Activated naive CD8-positive, alpha-beta T cell treated with anti-CD3 and anti-CD28 coated beads, Interleukin-2, amount 10 ng/mL, durations not matched to agents 7 days and 5 days (primary cell): ENCODE data around the gene MARS2. TPM values are rescaled to one million over a fixed set of nuclear protein-coding genes. Genes with fewer than 3 reads are reported as not detected.
"Not testable (repeated sequence)": the region's sequence is repeated elsewhere in the genome, so short reads cannot be mapped to it uniquely, and the experiment has no call there.

Experiments used
- ATAC-seq: fragments of 150-1000 bp; cut with Tn5 transposase; one replicate; pipeline ENCODE4 v1.10.0; 2021; ENCODE audit warnings: low read depth, moderate library complexity
- POLR2A ChIA-PET: fragments of 350-600 bp; sonication (Branson Sonifier 250); formaldehyde crosslinking; loops from one replicate; lab custom pipeline; 2021; ENCODE audit warnings: antibody characterized with exemption; lab: Charles Lee
- DNase-seq: peaks from one replicate; pipeline ENCODE4 v3.0.0; 2021
- H3K27ac Mint-ChIP-seq: one replicate; pipeline ENCODE4 v1.8.0; 2022; ENCODE audit warnings: mild to moderate bottlenecking, mixed read lengths
- H3K27me3 Mint-ChIP-seq: one replicate; pipeline ENCODE4 v1.8.0; 2022; ENCODE audit warnings: mild to moderate bottlenecking, moderate library complexity, mixed read lengths
- H3K36me3 Mint-ChIP-seq: one replicate; pipeline ENCODE4 v1.8.0; 2021; ENCODE audit warnings: mild to moderate bottlenecking, mixed read lengths
- H3K4me1 Mint-ChIP-seq: one replicate; pipeline ENCODE4 v1.8.0; 2021; ENCODE audit warnings: mixed read lengths
- H3K4me3 Mint-ChIP-seq: one replicate; pipeline ENCODE4 v1.8.0; 2022; ENCODE audit warnings: mild to moderate bottlenecking, moderate library complexity, mixed read lengths
- H3K9me3 Mint-ChIP-seq: one replicate; pipeline ENCODE4 v1.8.0; 2021; ENCODE audit warnings: mixed read lengths
- total RNA-seq, 2 experiments: library from RNA; stranded (reverse); gene quantifications; one replicate each; pipeline ENCODE4 v1.2.3, GENCODE V29; 2021

The MARS2 gene
- total RNA-seq, 2 experiments from 2014 or later, result 13.7 to 16.0 TPM

- Mint-ChIP-seq H3K27ac (no peak overlapping the region), H3K36me3 (peaks cover 30% of the 10 kb centered on the region), H3K4me3 (no peak overlapping the region), H3K27me3 (no peaks in the 10 kb centered on the region), H3K9me3 (no peaks in the 10 kb centered on the region), H3K4me1 (peaks cover 43% of the 10 kb centered on the region)
- DNase-seq (no peak), ATAC-seq (no peak)
- POLR2A ChIA-PET, result no interaction called here
These were observed 5.4 kb downstream of the MARS2 start for GRCh38 chr2:197710424-197711042.

- peaks cover 41% of the 10 kb centered on the region for H3K4me1 Mint-ChIP-seq
- no peak overlapping the region for H3K27ac Mint-ChIP-seq
- no peak overlapping the region for H3K4me3 Mint-ChIP-seq
- H3K9me3 Mint-ChIP-seq, result no peaks in the 10 kb centered on the region
- DNase-seq, result no peak
- peaks cover 31% of the 10 kb centered on the region for H3K36me3 Mint-ChIP-seq
- no peak for ATAC-seq
- POLR2A ChIA-PET, result no interaction called here
- no peaks in the 10 kb centered on the region for H3K27me3 Mint-ChIP-seq
These were observed 6.4 kb downstream of the MARS2 start for GRCh38 chr2:197711578-197711977.

- Mint-ChIP-seq H3K4me1 (peaks cover 31% of the 10 kb centered on the region), H3K27ac (no peak overlapping the region), H3K4me3 (no peak overlapping the region), H3K27me3 (no peaks in the 10 kb centered on the region), H3K36me3 (peaks cover 30% of the 10 kb centered on the region), H3K9me3 (no peaks in the 10 kb centered on the region)
- ATAC-seq, result no peak
- DNase-seq, result no peak
- POLR2A ChIA-PET, result no interaction called here
These were observed 8.1 kb downstream of the MARS2 start for GRCh38 chr2:197713271-197713670.

GRCh38 chr2:197717863-197718262 is 12.7 kb downstream of the MARS2 start:
- Mint-ChIP-seq H3K36me3 (peaks cover 9% of the 10 kb centered on the region), H3K9me3 (no peaks in the 10 kb centered on the region), H3K27me3 (no peaks in the 10 kb centered on the region), H3K4me1 (peaks cover 7% of the 10 kb centered on the region), H3K4me3 (no peak overlapping the region), H3K27ac (no peak overlapping the region)
- ATAC-seq (no peak), DNase-seq (no peak)
- POLR2A ChIA-PET, result no interaction called here

DNA sequence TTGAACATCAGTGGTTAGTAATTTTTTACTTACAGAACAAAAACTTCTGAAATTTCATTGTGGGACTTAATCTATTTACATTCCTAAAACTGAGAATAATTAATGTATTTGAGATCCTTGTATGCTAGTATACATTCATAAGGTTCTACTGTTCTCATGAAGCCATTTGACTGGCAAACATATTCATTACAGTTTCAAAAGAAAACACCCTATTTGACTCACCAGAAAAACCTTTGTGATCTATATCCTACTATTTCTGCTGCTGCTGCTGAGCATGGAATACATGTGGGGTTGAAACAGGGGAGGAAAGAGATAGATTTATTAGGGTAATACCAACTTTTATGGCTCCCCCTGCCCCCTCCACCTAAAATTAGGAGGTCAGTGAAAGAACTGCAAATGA is 21.8 kb downstream of the MARS2 start:
- Mint-ChIP-seq H3K4me3 (no peak overlapping the region), H3K36me3 (no peaks in the 10 kb centered on the region), H3K4me1 (no peaks in the 10 kb centered on the region), H3K27ac (no peak overlapping the region), H3K9me3 (no peaks in the 10 kb centered on the region), H3K27me3 (no peaks in the 10 kb centered on the region)
- no peak for ATAC-seq
- no peak for DNase-seq
- POLR2A ChIA-PET, result no interaction called here

GRCh38 chr2:197728555-197729544 is 23.7 kb downstream of the MARS2 start:
- H3K9me3 Mint-ChIP-seq, H3K4me3 Mint-ChIP-seq, H3K27me3 Mint-ChIP-seq, ATAC-seq, DNase-seq, H3K4me1 Mint-ChIP-seq, POLR2A ChIA-PET, H3K36me3 Mint-ChIP-seq, H3K27ac Mint-ChIP-seq: not testable (repeated sequence)

- DNase-seq, result no peak
- no peaks in the 10 kb centered on the region for H3K36me3 Mint-ChIP-seq
- peaks cover 7% of the 10 kb centered on the region for H3K27me3 Mint-ChIP-seq
- no peaks in the 10 kb centered on the region for H3K9me3 Mint-ChIP-seq
- no peaks in the 10 kb centered on the region for H3K4me1 Mint-ChIP-seq
- POLR2A ChIA-PET, result no interaction called here
- H3K27ac Mint-ChIP-seq, result no peak overlapping the region
- no peak overlapping the region for H3K4me3 Mint-ChIP-seq
- no peak for ATAC-seq
These were observed 35.0 kb downstream of the MARS2 start for GRCh38 chr2:197740200-197740599.

Other genes with a start within 250 kb of the MARS2 start
- gene HSPD1, start 205.5 kb upstream of the MARS2 start, total RNA-seq, result 100 to 1,000 TPM; 190 to 195 TPM
- 10 to 100 TPM; 92.1 to 94.3 TPM for gene HSPE1, start 205.0 kb upstream of the MARS2 start, total RNA-seq
- 10 to 100 TPM; 17.2 to 18.1 TPM for gene MOB4, start 189.3 kb upstream of the MARS2 start, total RNA-seq
- gene RFTN2, start 29.8 kb upstream of the MARS2 start, total RNA-seq, result under 1 TPM; 0.08 to 0.88 TPM
- not detected for gene BOLL, start 80.0 kb downstream of the MARS2 start, total RNA-seq
- 1 to 10 TPM; 1.2 to 1.3 TPM for gene PLCL1, start 99.2 kb downstream of the MARS2 start, total RNA-seq